Stimulated activated CD4-positive, alpha-beta T cell treated with anti-CD3 and anti-CD28 coated beads, Interleukin-2, amount 100 ng/mL, for 4 hours (primary cell): ENCODE measurements around the gene DUOXA1.
"Not testable (repeated sequence)": the region's sequence is repeated elsewhere in the genome, so short reads cannot be mapped to it uniquely, and the experiment has no call there.

ENCODE experiments used
- DNase-seq: peaks from one replicate; pipeline ENCODE4 v3.0.0-alpha.2; 2020; ENCODE audit warnings: low read depth

DUOXA1 gene

DNA sequence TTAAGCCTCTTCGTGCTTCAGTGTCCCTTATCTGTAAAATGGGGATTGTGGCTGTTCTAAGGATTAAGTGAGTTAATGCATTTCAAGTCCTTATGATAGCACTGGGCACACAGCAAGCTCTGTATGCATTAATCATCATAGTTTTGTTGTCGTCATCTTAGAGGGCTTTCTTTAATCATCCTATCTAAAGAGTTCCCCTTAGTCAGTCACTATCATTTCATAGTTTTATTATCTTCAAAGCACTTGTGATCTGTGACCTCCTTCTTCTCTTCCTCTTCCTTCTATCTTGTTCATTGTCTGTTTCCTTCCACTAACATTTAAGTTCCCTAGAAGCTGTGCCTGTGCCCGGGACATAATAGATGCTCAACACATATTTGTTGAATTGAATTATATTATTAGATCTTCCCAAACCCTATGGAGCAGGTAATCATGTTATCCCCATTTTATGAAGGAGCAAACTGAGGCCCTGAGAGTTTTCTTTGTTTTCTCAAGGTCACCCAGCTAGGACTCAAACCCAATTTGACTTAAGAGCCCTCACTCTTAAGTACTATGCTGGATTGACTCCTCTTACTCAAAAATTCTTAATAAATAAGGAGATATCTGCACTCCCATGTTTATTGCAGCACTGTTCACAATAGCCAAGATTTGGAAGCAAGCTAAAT lies 39.8 kb downstream of the DUOXA1 start:
- DNase-seq, result no peak

DNA sequence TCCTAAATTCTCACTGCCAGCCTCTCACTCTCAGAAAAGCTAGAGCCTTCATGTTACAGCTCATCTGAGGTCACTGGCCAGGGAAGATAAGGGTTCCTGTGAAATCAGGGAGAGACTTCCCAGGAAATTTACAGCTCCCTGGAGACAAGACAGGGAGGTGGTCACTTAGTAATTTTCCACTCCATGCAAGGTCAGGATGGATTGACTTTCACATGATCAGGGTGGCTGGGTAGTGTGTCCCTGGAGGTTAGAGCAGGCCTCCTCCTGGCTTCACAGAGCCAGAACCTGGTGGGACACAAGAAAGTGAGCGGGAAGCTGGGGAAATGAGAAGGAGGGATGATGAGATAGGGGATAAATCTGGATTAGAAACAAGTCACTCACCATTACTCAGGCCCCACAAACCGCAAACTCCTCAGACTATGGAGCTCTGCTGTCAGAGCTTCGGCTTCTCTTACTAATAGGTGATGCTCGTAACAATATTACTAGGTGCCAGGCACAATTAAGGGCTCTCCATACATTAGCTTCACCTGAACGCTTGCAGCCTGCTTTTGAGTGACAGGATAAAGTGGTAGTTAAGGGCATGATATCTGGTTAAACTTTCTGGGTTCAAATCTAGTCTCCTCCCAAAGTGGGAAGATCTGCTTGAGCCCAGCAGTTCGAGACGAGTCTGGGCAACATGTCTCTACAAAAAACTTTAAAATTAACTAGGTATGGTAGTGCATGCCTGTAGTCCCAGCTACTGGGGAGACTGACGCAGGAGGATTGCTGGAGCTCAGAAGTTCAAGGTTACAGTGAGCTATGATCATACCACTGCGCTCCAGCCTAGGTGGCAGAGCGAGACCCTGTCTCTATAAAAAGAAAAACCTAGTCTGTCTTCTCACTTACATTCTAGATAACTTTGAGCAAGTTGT lies 40.6 kb downstream of the DUOXA1 start:
- no peak for DNase-seq

DNA sequence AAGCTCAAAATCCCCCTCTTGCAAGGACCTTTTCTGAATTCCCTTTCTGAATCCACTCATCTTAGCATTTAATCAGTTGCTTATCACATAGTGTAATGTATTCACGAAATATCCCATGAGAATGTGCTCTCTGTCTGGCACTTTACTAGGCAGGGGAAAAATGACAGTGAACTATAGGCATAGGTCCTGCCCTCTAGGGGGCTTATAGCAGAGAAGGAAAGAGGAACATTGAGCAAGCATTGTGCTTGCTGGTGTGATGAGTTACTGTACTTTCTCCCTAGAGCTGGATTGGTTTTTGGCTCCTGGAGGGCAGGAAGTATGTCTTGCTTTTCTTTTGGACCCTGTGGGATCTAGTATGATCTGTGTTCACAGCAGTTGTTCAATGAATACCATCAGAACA lies 42.2 kb downstream of the DUOXA1 start:
- DNase-seq, result no peak

DNA sequence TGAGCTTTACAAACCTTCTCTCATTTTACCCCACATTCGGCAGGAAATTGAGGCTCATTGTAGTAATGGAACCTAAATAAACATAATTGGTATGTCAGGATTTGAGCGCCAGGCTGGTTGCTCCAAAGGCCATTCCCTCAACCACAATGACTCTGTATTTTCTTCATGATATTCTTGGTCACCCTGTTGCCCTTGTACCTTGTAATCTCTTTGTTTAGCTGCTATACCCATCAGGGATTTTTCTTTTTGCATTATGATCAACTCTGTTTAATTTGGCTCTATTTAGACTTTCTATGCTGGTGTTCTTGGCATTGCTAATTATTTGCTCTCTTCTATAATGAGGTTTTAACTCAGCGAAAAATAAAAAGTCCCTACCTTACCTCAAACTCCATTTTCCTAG lies 45.5 kb downstream of the DUOXA1 start:
- DNase-seq, result no peak

DNA sequence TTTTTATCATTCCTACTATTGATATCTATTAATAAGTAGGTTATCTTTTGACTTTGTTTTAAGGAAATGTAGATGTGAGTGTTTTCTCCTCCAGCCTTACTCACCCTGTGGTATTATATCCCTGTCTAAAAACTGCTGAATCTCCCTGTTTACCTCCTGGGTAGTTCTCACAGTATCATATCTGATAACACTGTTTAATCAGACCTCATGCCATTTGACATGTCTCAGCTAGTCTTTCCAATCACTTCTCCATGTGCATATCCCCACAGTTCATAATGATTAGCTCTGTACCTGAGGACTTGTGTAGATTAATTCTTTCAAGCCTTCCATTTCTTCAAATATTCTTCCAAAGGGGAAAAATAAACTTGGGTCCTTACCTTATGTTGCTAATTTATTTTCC lies 46.5 kb downstream of the DUOXA1 start:
- DNase-seq, result no peak

DNA sequence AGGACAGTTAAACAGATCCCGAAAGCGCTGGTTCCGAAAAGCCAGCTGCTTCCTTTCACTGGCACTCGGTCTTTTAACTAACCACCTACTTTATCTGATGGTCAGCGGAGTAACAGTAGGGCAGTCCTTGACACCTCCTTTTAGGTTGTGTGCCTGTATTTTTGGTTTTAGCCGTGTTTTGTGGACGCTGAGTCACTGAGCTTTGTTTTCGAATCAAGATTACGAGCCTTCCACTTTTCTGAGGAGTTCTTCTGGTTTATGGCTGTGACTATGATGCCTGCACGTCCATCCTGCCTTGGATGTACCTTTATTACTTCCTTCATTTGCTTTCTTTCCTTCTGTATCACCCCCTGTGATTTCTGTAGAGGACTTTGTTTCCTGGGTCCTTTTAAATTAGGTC lies 47.3 kb downstream of the DUOXA1 start:
- not testable (repeated sequence) for DNase-seq

DNA sequence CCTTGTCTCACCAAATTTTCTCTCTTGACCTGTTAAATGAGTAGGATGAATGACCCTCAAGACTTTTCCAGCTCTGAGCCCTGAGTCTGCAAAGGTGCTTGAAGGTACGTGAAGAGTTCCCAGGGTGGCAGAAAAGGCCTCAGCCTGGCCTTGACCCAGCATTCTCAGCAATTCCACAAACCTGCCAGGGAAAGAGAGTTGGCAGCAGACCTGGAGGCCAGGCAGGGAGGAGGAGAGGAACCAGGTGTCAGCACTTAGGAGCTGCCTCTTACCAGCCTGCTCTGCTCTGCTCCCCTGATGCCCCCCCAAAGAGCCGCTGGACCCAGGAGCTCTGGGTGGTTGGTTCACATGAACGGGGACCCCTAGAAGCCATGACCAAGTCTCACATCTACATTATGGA lies 49.1 kb downstream of the DUOXA1 start:
- DNase-seq, result not testable (repeated sequence)

DNA sequence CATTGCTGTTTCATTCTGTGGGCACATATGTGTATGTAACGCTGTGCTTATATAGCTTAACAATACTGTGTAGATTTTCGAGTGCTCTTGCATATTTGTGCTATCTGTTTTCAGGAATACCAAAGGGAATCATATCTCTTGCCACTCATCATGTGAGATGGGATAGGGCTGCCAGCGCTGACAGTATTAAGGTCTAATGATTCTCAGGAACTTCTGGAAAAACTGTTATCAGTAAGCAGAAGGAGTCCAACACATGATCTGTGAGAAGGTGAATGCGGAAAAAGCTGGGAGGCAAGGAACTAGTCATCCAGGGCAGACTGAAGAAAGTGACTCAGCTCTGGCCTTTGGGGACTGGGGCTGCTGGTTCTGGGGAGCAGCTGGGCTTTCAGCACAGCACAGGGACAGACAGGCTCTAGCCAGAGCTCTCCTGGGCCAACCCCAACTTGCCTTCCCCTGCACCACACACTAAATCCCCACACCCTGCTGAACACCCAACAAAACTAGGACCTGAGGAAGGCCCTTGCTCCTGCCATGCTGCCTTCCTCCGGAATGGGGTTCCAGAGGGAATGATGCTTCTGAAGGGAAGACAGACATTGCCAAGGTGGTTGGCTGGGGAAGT lies 49.9 kb downstream of the DUOXA1 start:
- DNase-seq, result not testable (repeated sequence)

DNA sequence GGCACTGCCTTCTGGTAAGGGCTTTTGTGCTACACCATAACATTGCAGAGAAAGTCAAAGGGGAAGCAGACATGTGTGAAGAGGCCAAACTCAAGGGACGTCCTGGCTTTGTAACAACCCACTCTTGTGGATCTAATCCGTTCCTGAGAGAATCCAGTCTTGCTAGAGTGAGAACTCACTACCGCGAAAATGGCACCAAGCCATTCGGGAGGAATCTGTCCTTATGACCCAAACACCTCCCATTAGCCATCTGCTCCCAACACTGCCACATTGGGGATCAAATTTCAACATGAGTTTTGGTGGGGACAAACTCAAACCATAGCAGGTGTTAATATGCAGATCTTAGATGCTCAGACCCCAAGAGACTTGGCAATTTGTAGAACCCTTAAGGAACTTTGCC lies 50.5 kb downstream of the DUOXA1 start:
- DNase-seq, result not testable (repeated sequence)

DNA sequence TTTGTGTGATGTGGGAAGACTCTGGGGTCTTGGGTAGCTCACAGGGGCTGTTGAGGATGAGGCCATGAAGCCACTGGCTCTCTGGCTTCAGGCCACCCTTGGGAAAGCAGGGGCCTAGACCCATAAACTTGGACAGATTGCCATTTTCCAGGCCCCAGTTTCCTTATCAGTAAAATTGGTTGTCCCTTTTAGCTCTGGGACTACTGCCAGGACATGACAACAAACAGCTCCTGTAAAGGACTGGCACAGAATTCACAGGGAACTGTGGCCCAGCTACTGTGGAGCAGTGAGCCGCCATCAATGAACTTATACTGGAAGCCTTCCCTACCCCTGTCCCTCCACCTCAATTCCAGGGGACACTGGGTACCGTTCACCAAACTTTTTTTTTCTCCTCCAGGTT lies 52.3 kb downstream of the DUOXA1 start:
- DNase-seq, result not testable (repeated sequence)

DNA sequence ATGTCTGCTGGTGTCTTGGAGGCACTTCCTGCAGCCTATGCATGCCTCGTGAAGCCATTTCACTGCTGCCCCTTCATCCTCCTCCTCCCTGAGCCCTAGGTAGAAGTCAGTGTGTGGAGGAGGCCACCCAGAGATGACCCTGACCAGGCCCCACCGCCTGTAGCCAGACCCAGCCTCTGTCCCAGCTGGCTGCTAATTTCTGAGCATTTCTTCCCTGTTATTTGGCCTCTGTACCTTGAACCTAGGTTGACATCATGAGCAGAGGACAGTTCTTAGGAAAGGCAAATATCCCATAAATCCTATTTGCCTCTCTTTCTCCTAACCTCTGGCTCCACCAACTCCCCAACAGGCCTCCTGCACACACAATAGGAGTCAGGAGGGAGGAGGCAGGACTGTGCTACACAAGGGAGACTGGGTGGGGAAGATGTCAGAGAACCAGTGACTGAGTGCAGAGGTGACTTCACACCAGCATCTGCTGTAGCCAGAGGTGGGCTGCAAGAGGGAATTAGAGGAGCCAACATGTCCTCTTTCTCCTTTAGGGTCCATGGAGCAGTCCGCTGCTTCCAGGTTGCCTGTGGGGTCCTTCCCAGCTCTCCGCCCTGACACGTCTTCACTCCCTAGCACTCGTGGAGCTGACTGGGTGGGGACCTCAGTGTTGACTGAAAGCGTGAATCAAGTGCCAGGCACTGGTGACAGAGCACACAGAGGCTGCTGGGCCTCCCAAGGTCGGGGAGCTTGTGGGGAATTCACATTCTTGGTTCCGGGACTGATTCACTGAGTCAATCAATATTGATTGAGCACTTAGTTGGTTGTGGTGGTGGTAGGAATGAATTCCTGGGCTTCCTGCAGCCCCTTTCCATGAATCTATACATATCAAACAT lies 54.0 kb downstream of the DUOXA1 start:
- not testable (repeated sequence) for DNase-seq

DNA sequence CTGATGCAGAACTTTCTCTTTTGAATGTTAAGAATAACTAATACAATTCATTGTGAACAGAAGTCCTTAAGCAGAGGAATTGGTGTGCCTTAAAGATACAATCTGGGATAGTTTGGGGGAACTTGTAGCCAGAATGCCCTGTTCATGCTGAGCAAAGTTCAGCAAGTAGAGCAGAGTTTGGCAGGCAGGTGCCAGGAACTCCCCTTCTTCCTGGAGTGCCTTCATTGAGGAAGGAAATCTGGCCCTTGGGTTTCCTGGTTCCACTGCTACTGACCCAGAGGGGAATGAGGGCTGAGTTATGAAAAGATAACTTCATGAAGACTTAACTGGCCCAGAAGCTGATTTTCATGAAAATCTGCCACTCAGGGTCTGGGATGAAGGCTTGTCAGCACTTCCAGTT lies 56.1 kb downstream of the DUOXA1 start:
- DNase-seq, result not testable (repeated sequence)

DNA sequence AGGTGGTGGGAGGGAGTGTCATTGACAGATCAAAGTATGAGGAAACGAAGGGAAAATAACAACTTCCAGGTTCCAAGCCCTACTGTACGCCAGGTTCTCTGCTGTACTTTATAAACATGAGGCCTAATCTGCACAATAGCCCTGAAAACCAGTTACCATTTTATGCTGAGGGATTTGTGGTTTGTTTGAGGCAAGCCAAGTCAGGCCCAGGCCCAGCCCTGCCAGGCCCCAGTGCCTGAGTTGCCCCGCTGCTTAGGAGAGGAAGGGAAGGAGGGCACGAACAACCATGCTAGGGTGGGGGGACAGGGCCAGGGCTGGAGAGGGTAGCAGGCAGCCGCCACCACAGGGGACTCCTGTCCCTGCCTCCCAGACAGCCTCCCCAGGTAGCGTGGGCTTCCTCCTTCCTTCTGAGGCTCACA lies 59.7 kb downstream of the DUOXA1 start:
- DNase-seq, result not testable (repeated sequence)
